Activated T-cell treated with anti-CD3 and anti-CD28 coated beads, Interleukin-2, amount 50 U/mL, for 1 hour (primary cell): ENCODE results near the gene GDE1.
A peak's percentile ranks its signal among the peaks of the same experiment; 100 is the strongest.

Experiments
- DNase-seq: peaks from one replicate; pipeline ENCODE4 v3.0.0-alpha.2; 2020

Gene GDE1

GRCh38 chr16:19523559-19524355 is 1.9 kb upstream of the GDE1 start, which contains the start of gene CCP110:
Gene CCP110, plus strand, starts transcription at chr16:19523942. Its CDS starts 3,940 bp downstream, at chr16:19527882.
- peak; percentile 91 for DNase-seq

- no peak for DNase-seq
Measured at GRCh38 chr16:19523184-19523558, 1.3 kb upstream of the GDE1 start.

GRCh38 chr16:19522760-19523159 is 862 bp upstream of the GDE1 start:
- no peak for DNase-seq

- no peak for DNase-seq
Measured at GRCh38 chr16:19522397-19522732, 467 bp upstream of the GDE1 start.

- no peak for DNase-seq
Measured at GRCh38 chr16:19520861-19521331, 1.0 kb downstream of the GDE1 start.

- no peak for DNase-seq
Measured at GRCh38 chr16:19518388-19518787, 3.5 kb downstream of the GDE1 start.

- DNase-seq, result no peak
Measured at GRCh38 chr16:19517424-19518089, 4.3 kb downstream of the GDE1 start.

GRCh38 chr16:19515757-19516156 is 6.1 kb downstream of the GDE1 start:
- no peak for DNase-seq

GRCh38 chr16:19513377-19514053 is 8.4 kb downstream of the GDE1 start:
- DNase-seq, result no peak

DNA sequence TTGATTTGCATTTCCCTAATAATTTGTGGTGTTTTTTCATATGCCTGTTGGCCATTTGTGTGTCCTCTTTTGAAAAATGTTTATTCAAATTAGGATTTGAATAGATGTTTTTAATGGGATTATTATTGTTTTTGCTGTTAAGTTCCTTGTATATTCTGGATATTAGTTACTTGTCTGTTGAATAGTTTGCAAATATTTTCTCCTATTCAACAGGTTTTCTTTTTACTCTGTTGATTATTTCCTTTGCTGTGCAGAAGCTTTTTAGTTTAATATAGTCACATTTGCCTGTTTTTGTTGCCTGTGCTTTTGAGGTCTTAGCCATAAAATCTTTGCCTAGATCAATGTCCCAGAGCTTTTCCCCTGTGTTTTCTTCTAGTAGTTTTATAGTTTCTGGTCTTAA is 9.6 kb downstream of the GDE1 start:
- no peak for DNase-seq

DNA sequence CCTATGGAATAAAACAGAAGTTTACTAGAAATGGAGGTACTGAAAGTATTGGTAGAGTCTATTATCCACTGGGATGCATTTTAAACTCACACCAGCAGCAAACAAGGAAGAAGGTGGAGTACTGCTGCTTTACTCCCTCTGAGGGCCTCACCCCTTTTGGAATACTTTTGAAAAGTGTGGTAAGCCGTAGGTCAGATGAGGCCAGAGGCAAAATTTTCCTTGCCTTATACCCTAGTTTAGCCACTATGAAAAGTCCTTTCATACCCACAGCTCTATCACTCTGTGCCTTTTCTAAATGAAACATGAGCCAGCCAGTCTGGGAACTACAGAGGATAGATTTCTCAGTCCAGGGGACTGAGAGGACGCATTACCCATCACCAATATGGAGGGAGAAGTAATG is 14.0 kb downstream of the GDE1 start:
- DNase-seq, result no peak

- DNase-seq, result no peak
Measured at GRCh38 chr16:19506965-19507364, 14.9 kb downstream of the GDE1 start.

DNA sequence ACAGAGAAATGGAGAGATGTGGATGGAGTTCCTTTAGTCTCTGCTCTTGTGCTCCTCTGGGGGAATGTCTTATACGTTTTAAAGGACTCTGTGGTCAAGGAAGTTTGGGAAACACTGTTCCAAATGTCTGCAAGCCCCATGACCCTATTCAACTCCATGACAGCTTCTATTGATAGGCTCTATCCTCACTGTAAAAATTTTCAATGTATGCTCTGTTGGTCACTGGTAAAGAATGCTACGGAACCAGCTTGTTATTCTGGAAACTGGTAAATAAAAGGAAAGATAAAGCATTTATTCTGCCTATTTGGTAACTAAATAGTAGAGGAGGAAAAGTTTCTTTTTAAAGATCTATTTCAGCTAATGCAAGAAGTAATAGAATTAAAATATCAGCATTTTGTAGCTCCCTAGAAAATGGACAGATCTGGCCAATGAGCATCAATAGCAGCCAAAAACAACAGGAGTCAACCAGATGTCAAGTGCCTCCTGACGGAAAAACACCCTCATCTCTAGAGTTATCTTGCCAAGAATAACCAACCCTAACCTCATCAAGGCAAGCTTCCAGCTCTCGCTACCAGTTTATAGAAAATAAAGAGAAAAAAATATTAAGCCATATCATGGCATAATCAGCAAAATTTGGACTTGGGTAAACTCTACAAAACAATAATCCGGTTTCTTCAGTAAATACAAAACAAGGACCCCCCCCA is 16.1 kb downstream of the GDE1 start:
- DNase-seq, result no peak

DNA sequence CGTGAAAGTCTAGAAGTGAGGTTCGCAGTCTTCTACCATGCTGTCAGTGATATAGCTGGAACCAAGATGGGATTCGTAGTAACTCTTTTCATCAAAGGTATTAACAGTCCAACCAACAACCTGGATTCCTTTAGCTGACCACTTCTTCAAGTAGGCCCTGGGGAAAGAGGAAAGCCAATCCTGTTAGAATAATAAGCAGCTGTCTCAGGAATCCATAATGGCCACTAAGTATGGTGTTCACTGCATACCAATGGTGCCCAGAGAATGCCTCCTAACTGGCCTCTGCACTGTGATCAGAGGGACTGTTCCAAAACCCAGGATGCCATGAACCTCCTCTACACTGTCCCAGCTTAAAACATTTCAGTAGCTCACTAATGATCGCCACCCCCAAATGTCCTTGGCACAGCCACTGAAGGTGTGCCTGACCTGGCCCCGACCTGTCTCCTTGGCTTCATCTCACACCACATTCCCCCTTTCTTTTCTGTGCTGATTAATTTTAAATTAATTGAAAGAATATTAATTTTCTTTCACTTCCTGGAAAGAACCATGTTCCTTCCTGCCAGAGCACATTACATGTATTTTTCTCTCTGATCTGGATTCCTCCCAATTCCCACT is 18.3 kb downstream of the GDE1 start:
- no peak for DNase-seq

- peak; percentile 42 for DNase-seq
Measured at GRCh38 chr16:19502395-19503131, 19.3 kb downstream of the GDE1 start.

DNA sequence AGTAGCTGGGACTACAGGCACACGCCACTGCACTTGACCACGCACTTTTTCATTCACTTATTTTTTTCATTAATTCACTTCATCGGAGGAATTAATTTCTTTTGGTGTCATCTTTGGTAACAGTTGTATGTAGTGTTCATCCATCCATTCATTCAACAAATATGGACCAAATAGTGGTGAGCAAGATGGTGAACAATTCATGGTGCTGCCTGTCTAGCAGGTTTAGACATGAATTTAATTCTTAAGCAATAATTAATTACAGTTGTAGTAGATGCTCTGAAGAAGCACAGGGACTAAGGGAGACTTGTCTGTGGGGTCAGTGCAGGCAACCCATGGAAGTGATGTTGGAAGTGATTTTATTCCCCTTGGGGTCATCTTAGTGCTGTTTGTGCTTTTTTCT is 22.4 kb downstream of the GDE1 start:
- DNase-seq, result no peak

GRCh38 chr16:19499006-19499405 is 22.9 kb downstream of the GDE1 start:
- no peak for DNase-seq

DNA sequence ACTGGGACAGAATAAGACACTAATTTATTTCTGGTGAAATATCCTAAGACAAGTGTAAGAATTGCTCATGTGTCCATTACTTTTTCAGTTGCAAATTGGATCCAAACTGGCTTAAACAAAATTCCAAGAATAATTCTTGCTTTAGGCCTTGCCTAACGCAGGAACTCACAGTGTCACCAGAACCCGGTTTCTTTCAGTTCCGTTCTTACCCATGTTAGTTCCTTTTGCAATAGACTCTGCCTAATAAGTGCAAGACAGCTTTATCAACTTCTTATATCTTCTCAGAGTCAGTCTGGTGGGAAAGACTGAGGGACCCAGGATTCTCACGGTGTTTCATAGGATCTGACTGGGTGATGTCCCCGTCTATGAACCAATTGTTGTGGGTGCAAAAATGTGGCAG is 24.7 kb downstream of the GDE1 start:
- no peak for DNase-seq

DNA sequence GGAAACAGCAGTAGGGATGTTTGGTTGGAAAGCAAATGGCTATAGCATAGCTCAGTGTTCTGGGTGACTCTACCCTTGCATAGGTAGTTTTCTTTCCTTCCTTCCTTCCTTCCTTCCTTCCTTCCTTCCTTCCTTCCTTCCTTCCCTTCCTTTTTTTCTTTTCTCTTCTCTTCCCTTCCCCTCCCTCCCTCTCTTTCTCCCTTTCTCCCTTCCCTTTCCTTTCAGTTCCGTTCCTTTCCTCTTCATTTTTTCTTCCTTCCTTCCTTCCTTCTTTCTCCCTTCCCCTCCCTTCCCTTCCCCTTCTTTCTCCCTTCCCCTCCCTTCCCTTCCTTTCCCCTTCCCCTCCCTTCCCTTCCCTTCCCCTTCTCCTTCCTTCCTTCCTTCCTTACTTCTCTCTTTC is 31.3 kb downstream of the GDE1 start:
- no peak for DNase-seq

GRCh38 chr16:19488213-19488640 is 33.7 kb downstream of the GDE1 start:
- no peak for DNase-seq

DNA sequence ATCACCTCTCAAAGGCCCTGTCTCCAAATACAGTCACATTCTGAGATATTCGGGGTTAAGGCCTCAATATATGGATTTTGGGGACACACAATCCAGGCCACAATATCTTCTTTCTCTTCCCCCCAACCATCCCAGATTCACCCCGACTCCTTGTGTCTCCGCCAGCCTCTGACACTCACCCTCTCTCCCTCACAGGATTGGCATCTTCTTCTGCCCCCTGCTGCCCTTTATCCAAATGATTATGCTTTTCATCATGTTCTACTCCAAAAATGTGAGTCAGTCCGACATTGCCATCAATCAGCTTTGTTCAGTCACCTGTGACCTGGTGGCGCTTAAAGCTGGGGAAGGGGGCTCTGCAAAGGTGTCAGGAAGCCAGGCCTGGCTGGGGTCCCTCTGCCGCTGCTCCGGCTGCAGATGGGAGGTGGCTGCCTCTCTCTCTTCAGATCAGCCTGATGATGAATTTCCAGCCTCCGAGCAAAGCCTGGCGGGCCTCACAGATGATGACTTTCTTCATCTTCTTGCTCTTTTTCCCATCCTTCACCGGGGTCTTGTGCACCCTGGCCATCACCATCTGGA is 35.1 kb downstream of the GDE1 start:
- no peak for DNase-seq

GRCh38 chr16:19486051-19486450 is 35.8 kb downstream of the GDE1 start:
- DNase-seq, result no peak
